Measurements from ENCODE around the gene FAM170B. TPM values are rescaled to one million over a fixed set of nuclear protein-coding genes. Genes with fewer than 3 reads are reported as not detected.

FAM170B gene
- total and polyA plus RNA-seq, 2 donors (not counting 3 experiments of a cell fraction or from before 2014, with no cell fraction given), result not detected

DNA sequence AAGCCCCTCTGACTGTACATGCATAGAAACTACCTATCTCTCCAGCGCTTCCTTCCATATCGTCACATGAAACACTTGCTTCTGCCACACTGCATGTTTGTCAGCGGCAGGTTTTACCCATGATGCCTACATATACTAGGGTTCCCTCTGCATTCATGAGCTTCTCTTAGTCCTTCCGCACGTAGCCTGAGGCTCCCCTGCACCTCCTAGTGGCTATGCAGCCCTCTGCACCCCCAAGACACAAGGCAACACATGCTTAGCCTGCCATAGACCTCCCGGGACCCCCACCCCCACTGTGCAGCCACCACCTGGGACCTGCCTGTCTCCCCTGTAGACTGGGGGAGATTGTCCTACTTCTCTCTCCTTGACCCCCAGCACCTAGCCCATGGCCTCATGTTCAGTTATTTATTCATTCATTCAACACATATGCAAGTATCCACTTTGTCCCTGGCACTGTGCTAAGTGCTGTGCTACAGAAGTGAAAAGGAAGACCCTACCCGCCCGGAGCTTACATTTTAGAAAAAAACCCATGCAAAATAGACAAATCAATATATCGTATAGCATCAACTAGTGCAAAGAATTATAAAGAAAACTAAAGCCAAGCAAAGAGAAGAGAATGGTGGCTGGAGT, 30.9 kb upstream of the FAM170B start:
- dilution Hi-C loops (cut with MboI; ENCODE audit: extremely low pct_ligation_motif_present, low sequenced_read_pairs), result no loop called here
- Histone ChIP-seq H3K4me1 (ENCODE audit: control insufficient read depth, extremely low read depth, insufficient read depth, low read length) (no peaks in the 10 kb centered on the region), H4K20me1 (replicated peaks; ENCODE audit: control insufficient read depth, extremely low read depth, insufficient read depth, low read length) (no peaks in the 10 kb centered on the region), H3K36me3 (ENCODE audit: control insufficient read depth in 2 of 2, extremely low read depth in 1 of 2, insufficient read depth in 2 of 2, low read length in 2 of 2) (no peaks in the 10 kb centered on the region), H2AFZ (ENCODE audit: low read depth, low read length) (no peak overlapping the region), H3K79me2 (ENCODE audit: control insufficient read depth, insufficient read depth, low read length) (no peaks in the 10 kb centered on the region), H3K27ac (ENCODE audit: insufficient read depth, low read depth, low read length) (no peak overlapping the region), H3K4me3 (replicated peaks in 1 of 3; ENCODE audit: insufficient read depth in 1 of 3, low read depth in 1 of 3, low read length in 3 of 3) (no peak overlapping the region), H3K9ac (replicated peaks; ENCODE audit: extremely low read depth, insufficient read depth, low read length) (no peak overlapping the region), H3K4me2 (ENCODE audit: insufficient read depth, low read length) (no peak overlapping the region), H3K9me3 (replicated peaks; ENCODE audit: control insufficient read depth, insufficient read depth, low read length) (no peaks in the 10 kb centered on the region), H3K9me1 (replicated peaks; ENCODE audit: control insufficient read depth, extremely low read depth, insufficient read depth, low read length) (no peaks in the 10 kb centered on the region), H3K27me3 (ENCODE audit: control insufficient read depth in 2 of 2, insufficient read depth in 2 of 2, low read length in 2 of 2) (no peaks in the 10 kb centered on the region)
- POLR2A ChIA-PET, result no interaction called here
- no TSS peak for BruUV-seq (replicated peaks)
- intact Hi-C loops (cut with micrococcal nuclease), result loop anchor here (1.0 kb wide), 3 partner anchors 183 to 506 kb away; no protein-coding TSS in a partner anchor
- no peak for TF ChIP-seq MAX (IDR thresholded peaks at IDR 0.05; ENCODE audit: insufficient read depth, insufficient read length)
- TF ChIP-seq FOS (IDR thresholded peaks at IDR 0.05; ENCODE audit: borderline replicate concordance, insufficient read depth, low read length), result no peak
- TF ChIP-seq JUN (IDR thresholded peaks at IDR 0.05; ENCODE audit: borderline replicate concordance, insufficient read depth, insufficient read length, low read depth), result no peak
- TF ChIP-seq, protein P1, sequence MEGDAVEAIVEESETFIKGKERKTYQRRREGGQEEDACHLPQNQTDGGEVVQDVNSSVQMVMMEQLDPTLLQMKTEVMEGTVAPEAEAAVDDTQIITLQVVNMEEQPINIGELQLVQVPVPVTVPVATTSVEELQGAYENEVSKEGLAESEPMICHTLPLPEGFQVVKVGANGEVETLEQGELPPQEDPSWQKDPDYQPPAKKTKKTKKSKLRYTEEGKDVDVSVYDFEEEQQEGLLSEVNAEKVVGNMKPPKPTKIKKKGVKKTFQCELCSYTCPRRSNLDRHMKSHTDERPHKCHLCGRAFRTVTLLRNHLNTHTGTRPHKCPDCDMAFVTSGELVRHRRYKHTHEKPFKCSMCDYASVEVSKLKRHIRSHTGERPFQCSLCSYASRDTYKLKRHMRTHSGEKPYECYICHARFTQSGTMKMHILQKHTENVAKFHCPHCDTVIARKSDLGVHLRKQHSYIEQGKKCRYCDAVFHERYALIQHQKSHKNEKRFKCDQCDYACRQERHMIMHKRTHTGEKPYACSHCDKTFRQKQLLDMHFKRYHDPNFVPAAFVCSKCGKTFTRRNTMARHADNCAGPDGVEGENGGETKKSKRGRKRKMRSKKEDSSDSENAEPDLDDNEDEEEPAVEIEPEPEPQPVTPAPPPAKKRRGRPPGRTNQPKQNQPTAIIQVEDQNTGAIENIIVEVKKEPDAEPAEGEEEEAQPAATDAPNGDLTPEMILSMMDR (IDR thresholded peaks at IDR 0.05; ENCODE audit: extremely low read depth in 1 of 2, insufficient read depth in 1 of 2, low read depth in 1 of 2, low read length in 2 of 2), result peak; percentile 52 to 81
- DNase-seq (ENCODE audit: low read depth, low spot score), result peak; percentile 56
- CTCF ChIA-PET, result interaction anchor here (0.6 to 2.1 kb wide), 26 partner anchors 9 to 905 kb away, joined by 3 to 49 read pairs (median 4); no protein-coding TSS in a partner anchor
- peak; percentile 8 for FAIRE-seq

Data from endothelial cell of umbilical vein (primary cell).